K562 (cell line): Measurements from ENCODE around the gene VPS37D. TPM values are rescaled to one million over a fixed set of nuclear protein-coding genes. Genes with fewer than 3 reads are reported as not detected.

Experiments used
- BCOR ChIP-seq: fragments of 450-650 bp; IDR thresholded peaks from 2 replicates; pipeline ENCODE4 v1.6.1; 2016
- DACH1 ChIP-seq: fragments of 450-650 bp; IDR thresholded peaks from 2 replicates; pipeline ENCODE4 v1.6.1; 2018; ENCODE audit not compliant: partially characterized antibody
- EGR1 ChIP-seq: fragments of 450-650 bp; conservative IDR thresholded peaks from 2 replicates; pipeline ENCODE4 v1.6.1; 2017; ENCODE audit warnings: mild to moderate bottlenecking
- EZH2 ChIP-seq: IDR thresholded peaks from 2 replicates; pipeline ENCODE4 v1.6.1; 2012; ENCODE audit warnings: low read depth, mild to moderate bottlenecking, inconsistent platforms, low read length, borderline replicate concordance
- FOXP4 ChIP-seq: sonication (generic); formaldehyde crosslinking; IDR thresholded peaks from 2 replicates; pipeline ENCODE4 v1.8.0; 2022; ENCODE audit warnings: mild to moderate bottlenecking, missing genetic modification reagents, borderline replicate concordance
- GABPA ChIP-seq: fragments of 200-800 bp; sonication (Bioruptor generic); conservative IDR thresholded peaks from 2 replicates; pipeline ENCODE4 v1.6.1; 2016; ENCODE audit warnings: low read depth, missing genetic modification characterization, missing compliant biosample characterization
- IFI16 ChIP-seq: fragments of 250-450 bp; sonication (Bioruptor Pico); IDR thresholded peaks from 2 replicates; pipeline ENCODE4 v2.1.2; 2022; ENCODE audit warnings: mild to moderate bottlenecking, inconsistent platforms
- MAFK ChIP-seq: IDR thresholded peaks from 2 replicates; pipeline ENCODE4 v1.6.1; 2011; ENCODE audit warnings: low read length, improper control_type of control experiment
- MCM2 ChIP-seq: fragments of 450-650 bp; IDR thresholded peaks from 2 replicates; pipeline ENCODE4 v1.6.1; 2017; ENCODE audit warnings: low read depth, mild to moderate bottlenecking
- PHTF2 ChIP-seq: fragments of 250-450 bp; sonication (Bioruptor Pico); IDR thresholded peaks from 2 replicates; pipeline ENCODE4 v1.5.0; 2021; ENCODE audit warnings: mild to moderate bottlenecking
- RB1 ChIP-seq: fragments of 450-650 bp; IDR thresholded peaks from 2 replicates; pipeline ENCODE4 v1.6.1; 2017; ENCODE audit warnings: low read depth, mild to moderate bottlenecking
- SLC30A9 ChIP-seq: fragments of 250-450 bp; sonication (Bioruptor Pico); IDR thresholded peaks from 2 replicates; pipeline ENCODE4 v1.8.0; 2022; ENCODE audit warnings: mild to moderate bottlenecking, moderate library complexity
- TAF15 ChIP-seq: fragments of 200-400 bp; formaldehyde crosslinking; IDR thresholded peaks from 2 replicates; pipeline ENCODE4 v1.6.1; 2017; ENCODE audit warnings: mild to moderate bottlenecking, low read depth, low read length, moderate library complexity
- TAF7 ChIP-seq: fragments of 450-650 bp; IDR thresholded peaks from 2 replicates; pipeline ENCODE4 v1.6.1; 2016; ENCODE audit warnings: missing genetic modification characterization, missing compliant biosample characterization
- TEAD1 ChIP-seq, 2 experiments: fragments of 450-650 bp in 1 of 2; sonication (generic) in 1 of 2; formaldehyde crosslinking; IDR thresholded peaks; 2 replicates each; pipeline versions ENCODE4 v1.4.0 to v1.8.0; 2020 to 2022; ENCODE audit warnings: mild to moderate bottlenecking in 2 of 2, missing genetic modification reagents in 1 of 2
- TGIF2 ChIP-seq: sonication (generic); formaldehyde crosslinking; IDR thresholded peaks from 2 replicates; pipeline ENCODE4 v1.8.1; 2022; ENCODE audit warnings: mild to moderate bottlenecking, missing genetic modification reagents, moderate library complexity
- TRIM24 ChIP-seq, 2 experiments: fragments of 450-650 bp; IDR thresholded peaks; 2 replicates each; pipeline ENCODE4 v1.6.1; 2016
- U2AF2 ChIP-seq: fragments of 200-400 bp; formaldehyde crosslinking; optimal IDR thresholded peaks from 2 replicates; pipeline ENCODE3; 2017; ENCODE audit warnings: low read depth, mild to moderate bottlenecking, low read length
- ZBTB7A ChIP-seq: IDR thresholded peaks from 2 replicates; pipeline ENCODE4 v1.6.1; 2011; ENCODE audit warnings: low read depth, mild to moderate bottlenecking, low read length, moderate library complexity, borderline replicate concordance; ENCODE audit not compliant: control insufficient read depth
- ZNF124 ChIP-seq: sonication (generic); formaldehyde crosslinking; IDR thresholded peaks from 2 replicates; pipeline ENCODE4 v1.8.1; 2022; ENCODE audit warnings: missing genetic modification reagents
- ZNF184 ChIP-seq: sonication (generic); formaldehyde crosslinking; IDR thresholded peaks from 2 replicates; pipeline ENCODE4 v1.5.0; 2020; ENCODE audit warnings: missing genetic modification reagents
- ZNF655 ChIP-seq: fragments of 250-450 bp; sonication (Bioruptor Pico); IDR thresholded peaks from 2 replicates; pipeline ENCODE4 v1.5.0; 2021
- polyA plus RNA-seq, 8 experiments: library from polyadenylated mRNA; depleted of rRNA in 4 of 8; stranded (reverse) in 5 of 8; unstranded in 3 of 8; fragments of >200 nt; fragmentation: Nextera tagmentation in 2 of 8; fragmentation: Illumina TruSeq in 1 of 8; extraction: Ambion mirVana in 2 of 8; extraction: Trizol in 1 of 8; gene quantifications; 2 replicates each; pipeline versions ENCODE4 v1.2.1 to v1.2.3, GENCODE V29; 2011 to 2014; ENCODE audit warnings: inconsistent platforms in 1 of 8, missing spikeins in 1 of 8
- total RNA-seq, 7 experiments: library from RNA; depleted of rRNA in 6 of 7; stranded (reverse); fragments of >200 nt in 6 of 7; fragmentation: Illumina TruSeq in 2 of 7; extraction: Trizol in 2 of 7; gene quantifications; 2 replicates each; pipeline versions ENCODE4 v1.2.1 to v1.2.3, GENCODE V29; 2011 to 2021; ENCODE audit warnings: low replicate concordance in 1 of 7

The VPS37D gene
- total and polyA plus RNA-seq, 9 of the 15 experiments (the other 6 are each of a cell fraction or from before 2014, with no cell fraction given): 0.25 to 2.3 (median 1.0) TPM; not detected in 3

GRCh38 chr7:73715648-73716317 is 48.2 kb downstream of the VPS37D start (continued):
- TF ChIP-seq TEAD1 (CRISPR knock-in tag; IDR thresholded peaks at IDR 0.05) (peak in 1 of 2 experiments; percentile 69; a peak in 1 of 4 replicates), SLC30A9 (CRISPR knock-in tag) (no peak), TAF15 (no peak), ZBTB7A (peak; percentile 85; the same call in 1 of the 2 replicates), IFI16 (CRISPR knock-in tag) (no peak), ZNF184 (CRISPR knock-in tag) (no peak), ZNF124 (CRISPR knock-in tag) (no peak), ZNF655 (CRISPR knock-in tag) (no peak), EZH2 (no peak), TGIF2 (CRISPR knock-in tag) (no peak), MAFK (peak; percentile 74), DACH1 (peak; percentile 59), U2AF2 (no peak), EGR1 (peak; percentile 61), PHTF2 (CRISPR knock-in tag) (no peak), GABPA (tag) (no peak), RB1 (peak; percentile 37; the same call in 1 of the 2 replicates), TAF7 (tag) (no peak), MCM2 (no peak), TRIM24 (IDR thresholded peaks at IDR 0.05) (peak; percentile 90 to 94), BCOR (peak; percentile 81), FOXP4 (CRISPR knock-in tag) (0 out of 2 replicates have a peak, but pooled peaks have one; percentile 45)
